Right cardiac atrium (tissue), 5 donors: ENCODE results near the gene SLC11A2. TPM values are rescaled to one million over a fixed set of nuclear protein-coding genes. Genes with fewer than 3 reads are reported as not detected.

Experiments
- ATAC-seq, 2 donors: fragments of 200-7000 bp; cut with Tn5 transposase; one replicate each; pipeline versions ENCODE4 v1.8.0 to v1.9.1; 2020; ENCODE audit warnings: moderate library complexity in 2 of 2, mild to moderate bottlenecking in 1 of 2
- DNase-seq, 3 donors: peaks; one replicate each; pipeline ENCODE4 v3.0.0-alpha.2; 2020
- H3K27ac ChIP-seq: one replicate; pipeline ENCODE4 v1.5.1; 2013; ENCODE audit warnings: mild to moderate bottlenecking, low read length, control low read depth, moderate library complexity
- H3K27me3 ChIP-seq: one replicate; pipeline ENCODE4 v1.6.1; 2013; ENCODE audit not compliant: control insufficient read depth, insufficient read depth
- H3K4me1 ChIP-seq: one replicate; pipeline ENCODE4 v1.6.1; 2013; ENCODE audit warnings: low read length; ENCODE audit not compliant: control insufficient read depth, insufficient read depth
- H3K4me3 ChIP-seq: one replicate; pipeline ENCODE4 v1.5.1; 2013; ENCODE audit warnings: low read length, control low read depth
- H3K9me3 ChIP-seq: one replicate; pipeline ENCODE4 v1.6.1; 2013; ENCODE audit warnings: low read length; ENCODE audit not compliant: control insufficient read depth
- WGBS: extraction: QIAGEN DNeasy Blood & Tissue Kit; methylation state at CpG from one replicate; pipeline ENCODE4 v1.1.7; 2013; 5-methylcytosine and 5-hydroxymethylcytosine counted together
- intact Hi-C, 4 donors: fragments of 100-400 bp; cut with DNase I; formaldehyde crosslinking; loops; one replicate each; pipeline versions ENCODE4 v1.11.0 to v1.14.0; 2022 to 2023
- polyA plus RNA-seq: library from polyadenylated mRNA; stranded (reverse); fragments of 200-250 nt; gene quantifications from one replicate; pipeline ENCODE4 v1.2.3, GENCODE V29; 2013
- total RNA-seq, 4 donors: library from RNA; stranded (reverse); fragmentation: NEBNext Ultra II Directional; extraction: Animal tissue kit (Norgen Biotek cat#: 25700); gene quantifications; one replicate each; pipeline ENCODE4 v1.2.1, GENCODE V29; 2021
- donor health status: healthy with polysubstance abuse.
- donor health status: DM: no; HTN: yes; CAD: no.
- donor health status: DM: no; HTN: no; CAD: no.
- donor health status: DM: no; HTN: yes; CAD: no; lungs with severe emphysema.
- donor health status: DM: yes; HTN: yes; CAD: no.

Gene SLC11A2
- total and polyA plus RNA-seq, 5 donors: 19.0 to 52.4 (median 49.5) TPM

- WGBS: 72% methylated on average over 3 of the region's 3 CpGs
- intact Hi-C loops: loop anchor here in 1 of 4 donors (5.0 kb wide), 1 partner anchor 163 kb away; no protein-coding TSS in a partner anchor
- no peaks in the 10 kb centered on the region for H3K9me3 ChIP-seq
- DNase-seq: no peak
- no peak overlapping the region for H3K27ac ChIP-seq
- no peak overlapping the region for H3K4me3 ChIP-seq
- peaks cover 2% of the 10 kb centered on the region for H3K4me1 ChIP-seq
- H3K27me3 ChIP-seq: no peaks in the 10 kb centered on the region
- peak in 1 of 2 donors; percentile 11 for ATAC-seq
These were observed 35.4 kb downstream of the SLC11A2 start for GRCh38 chr12:50990791-50991190.

GRCh38 chr12:50990147-50990727 is 35.9 kb downstream of the SLC11A2 start:
- peaks cover 2% of the 10 kb centered on the region for H3K4me1 ChIP-seq
- H3K4me3 ChIP-seq: no peak overlapping the region
- 95% methylated on average over 4 of the region's 4 CpGs for WGBS
- no peaks in the 10 kb centered on the region for H3K27me3 ChIP-seq
- no peak overlapping the region for H3K27ac ChIP-seq
- no peaks in the 10 kb centered on the region for H3K9me3 ChIP-seq
- intact Hi-C loops: loop anchor here in 1 of 4 donors (5.0 kb wide), 1 partner anchor 163 kb away; no protein-coding TSS in a partner anchor
- ATAC-seq: no peak
- DNase-seq: no peak

GRCh38 chr12:50988871-50989270 is 37.3 kb downstream of the SLC11A2 start:
- no peak for DNase-seq
- intact Hi-C loops: loop anchor here in 3 of 4 donors (5.0 to 10.0 kb wide), 4 partner anchors 64 to 167 kb away; a partner anchor contains a TSS

GRCh38 chr12:50988051-50988450 is 38.1 kb downstream of the SLC11A2 start:
- Histone ChIP-seq H3K27me3 (no peaks in the 10 kb centered on the region), H3K4me3 (no peak overlapping the region), H3K4me1 (peaks cover 3% of the 10 kb centered on the region), H3K27ac (no peak overlapping the region), H3K9me3 (no peaks in the 10 kb centered on the region)
- intact Hi-C loops: loop anchor here in 3 of 4 donors (5.0 to 10.0 kb wide), 4 partner anchors 63 to 166 kb away; a partner anchor contains a TSS
- 85% methylated on average over 5 of the region's 5 CpGs for WGBS
- no peak for ATAC-seq
- no peak for DNase-seq

More at GRCh38 chr12:50988871-50989270, 37.3 kb downstream of the SLC11A2 start:
- WGBS: 85% methylated on average over 5 of the region's 5 CpGs
- Histone ChIP-seq H3K27ac (no peak overlapping the region), H3K9me3 (no peaks in the 10 kb centered on the region), H3K4me3 (no peak overlapping the region), H3K27me3 (no peaks in the 10 kb centered on the region), H3K4me1 (peaks cover 2% of the 10 kb centered on the region)
- no peak for ATAC-seq

GRCh38 chr12:50986966-50987737 is 39.0 kb downstream of the SLC11A2 start:
- 47% methylated on average over 8 of the region's 8 CpGs for WGBS
- intact Hi-C loops: loop anchor here in 3 of 4 donors (5.0 to 10.0 kb wide), 4 partner anchors 62 to 165 kb away; a partner anchor contains a TSS
- peak overlapping the region; percentile 43 for H3K27ac ChIP-seq
- H3K4me1 ChIP-seq: peaks cover 3% of the 10 kb centered on the region
- no peak overlapping the region for H3K4me3 ChIP-seq
- no peak for DNase-seq
- H3K27me3 ChIP-seq: no peaks in the 10 kb centered on the region
- no peaks in the 10 kb centered on the region for H3K9me3 ChIP-seq
- peak; percentile 63 to 73 for ATAC-seq

- no peak for DNase-seq
These were observed 40.9 kb downstream of the SLC11A2 start for GRCh38 chr12:50985322-50985721.

GRCh38 chr12:50984586-50985298 is 41.4 kb downstream of the SLC11A2 start:
- intact Hi-C loops: loop anchor here in 3 of 4 donors (5.0 to 10.0 kb wide), 4 partner anchors 60 to 162 kb away; a partner anchor contains a TSS
- ATAC-seq (peak; percentile 33 to 44), DNase-seq (no peak)
- H3K27ac ChIP-seq: peak overlapping the region; percentile 67
- H3K4me1 ChIP-seq: peaks cover 3% of the 10 kb centered on the region
- H3K9me3 ChIP-seq: no peaks in the 10 kb centered on the region
- WGBS: 43% methylated on average over 2 of the region's 2 CpGs
- no peak overlapping the region for H3K4me3 ChIP-seq
- no peaks in the 10 kb centered on the region for H3K27me3 ChIP-seq

More at GRCh38 chr12:50985322-50985721, 40.9 kb downstream of the SLC11A2 start:
- Histone ChIP-seq H3K9me3 (no peaks in the 10 kb centered on the region), H3K4me3 (no peak overlapping the region), H3K27ac (no peak overlapping the region), H3K27me3 (no peaks in the 10 kb centered on the region), H3K4me1 (peaks cover 3% of the 10 kb centered on the region)
- peak; percentile 89 to 92 for ATAC-seq
- intact Hi-C loops: loop anchor here in 3 of 4 donors (5.0 to 10.0 kb wide), 4 partner anchors 61 to 163 kb away; a partner anchor contains a TSS

- 68% methylated on average over 6 of the region's 6 CpGs for WGBS
- no peak for ATAC-seq
- no peak for DNase-seq
- H3K27me3 ChIP-seq: no peaks in the 10 kb centered on the region
- no peak overlapping the region for H3K27ac ChIP-seq
- H3K4me3 ChIP-seq: no peak overlapping the region
- peaks cover 2% of the 10 kb centered on the region for H3K4me1 ChIP-seq
- H3K9me3 ChIP-seq: no peaks in the 10 kb centered on the region
- intact Hi-C loops: loop anchor here in 1 of 4 donors (5.0 to 10.0 kb wide), 2 partner anchors 57 to 154 kb away; a partner anchor contains a TSS
These were observed 44.6 kb downstream of the SLC11A2 start for GRCh38 chr12:50981319-50982239.

- no peak for ATAC-seq
- H3K27me3 ChIP-seq: no peaks in the 10 kb centered on the region
These were observed 45.6 kb downstream of the SLC11A2 start for GRCh38 chr12:50980545-50980944.

More at GRCh38 chr12:50980545-50980944, 45.6 kb downstream of the SLC11A2 start:
- H3K4me1 ChIP-seq: peaks cover 2% of the 10 kb centered on the region
- no peak overlapping the region for H3K4me3 ChIP-seq
- no peaks in the 10 kb centered on the region for H3K9me3 ChIP-seq
- H3K27ac ChIP-seq: no peak overlapping the region
- intact Hi-C loops: loop anchor here in 1 of 4 donors (5.0 to 10.0 kb wide), 2 partner anchors 56 to 153 kb away; a partner anchor contains a TSS
- DNase-seq: no peak
- 98% methylated on average over 2 of the region's 2 CpGs for WGBS
